Smooth muscle cell (in vitro differentiated cells): ENCODE measurements around the gene RAP1GAP. TPM values are rescaled to one million over a fixed set of nuclear protein-coding genes. Genes with fewer than 3 reads are reported as not detected.

Experiments used
- DNase-seq: peaks from one replicate; lab custom pipeline; 2025; ENCODE audit not compliant: unreplicated experiment; lab: John Stamatoyannopoulos, UW
- H2AFZ ChIP-seq: fragments of 200-600 bp; sonication (generic); 2 replicates; pipeline ENCODE4 v1.6.0; 2016; ENCODE audit warnings: antibody characterized with exemption, low read depth, mild to moderate bottlenecking
- H3F3A ChIP-seq: fragments of 200-600 bp; sonication (generic); 2 replicates; pipeline ENCODE4 v1.6.0; 2017; ENCODE audit warnings: antibody characterized with exemption, low read depth
- H3K27ac ChIP-seq: fragments of 200-600 bp; sonication (generic); 2 replicates; pipeline ENCODE4 v1.5.1; 2016; ENCODE audit warnings: low read depth, mild to moderate bottlenecking
- H3K27me3 ChIP-seq: fragments of 200-600 bp; sonication (generic); 2 replicates; pipeline ENCODE4 v1.6.1; 2016; ENCODE audit warnings: low read depth, mild to moderate bottlenecking
- H3K36me3 ChIP-seq: fragments of 200-600 bp; sonication (generic); 2 replicates; pipeline ENCODE4 v1.5.1; 2016; ENCODE audit warnings: low read depth
- H3K4me1 ChIP-seq: fragments of 200-600 bp; sonication (generic); 2 replicates; pipeline ENCODE4 v1.5.1; 2016; ENCODE audit warnings: low read depth
- H3K4me2 ChIP-seq: fragments of 200-600 bp; sonication (generic); 2 replicates; pipeline ENCODE4 v1.6.0; 2016; ENCODE audit warnings: mild to moderate bottlenecking
- H3K4me3 ChIP-seq: fragments of 200-600 bp; sonication (generic); 2 replicates; pipeline ENCODE4 v1.5.1; 2016; ENCODE audit warnings: mild to moderate bottlenecking
- H3K79me2 ChIP-seq: fragments of 200-600 bp; sonication (generic); 2 replicates; pipeline ENCODE4 v1.6.0; 2016; ENCODE audit warnings: low read depth, mild to moderate bottlenecking
- H3K9ac ChIP-seq: fragments of 200-600 bp; sonication (generic); 2 replicates; pipeline ENCODE4 v1.6.0; 2016; ENCODE audit warnings: low read depth
- H3K9me3 ChIP-seq: fragments of 200-600 bp; sonication (generic); replicated peaks from 2 replicates; pipeline ENCODE4 v1.5.1; 2016; ENCODE audit warnings: low read depth
- H4K20me1 ChIP-seq: fragments of 200-600 bp; sonication (generic); 2 replicates; pipeline ENCODE4 v1.6.0; 2016; ENCODE audit warnings: low read depth
- WGBS: methylation state at CpG from one replicate; pipeline ENCODE4 v1.1.7; 2016; ENCODE audit warnings: low lambda C conversion rate; 5-methylcytosine and 5-hydroxymethylcytosine counted together
- polyA plus RNA-seq: library from polyadenylated mRNA; unstranded; fragments of >200 nt; fragmentation: Nextera tagmentation; extraction: Ambion mirVana; gene quantifications from 2 replicates; pipeline ENCODE4 v1.2.1, GENCODE V29; 2016
- total RNA-seq: library from RNA; depleted of rRNA; stranded (reverse); fragments of >200 nt; gene quantifications from 2 replicates; pipeline ENCODE4 v1.2.3, GENCODE V29; 2014
- TF ChIP-seq, protein P1 (sequence below): fragments of 200-600 bp; sonication (generic); IDR thresholded peaks from 2 replicates; pipeline ENCODE4 v1.5.1; 2017; ENCODE audit warnings: borderline replicate concordance, mild to moderate bottlenecking, antibody characterized with exemption; ENCODE audit not compliant: insufficient read depth, poor library complexity, severe bottlenecking

The RAP1GAP gene
- total and polyA plus RNA-seq, 2 experiments from 2014 or later = 0.99 to 4.1 TPM

GRCh38 chr1:21681426-21681825, 12.3 kb upstream of the RAP1GAP start:
- 93% methylated on average over 9 of the region's 9 CpGs for WGBS
- Histone ChIP-seq H4K20me1 (peaks cover under 1% of the 10 kb centered on the region), H3K27me3 (no peaks in the 10 kb centered on the region), H3F3A (no peaks in the 10 kb centered on the region), H3K27ac (no peak overlapping the region), H3K79me2 (no peaks in the 10 kb centered on the region), H3K4me3 (no peak overlapping the region), H3K4me2 (no peak overlapping the region), H3K9ac (no peak overlapping the region), H3K9me3 (peaks cover 9% of the 10 kb centered on the region), H3K4me1 (no peaks in the 10 kb centered on the region), H2AFZ (no peak overlapping the region), H3K36me3 (peaks cover 32% of the 10 kb centered on the region)
- TF ChIP-seq, protein P1, sequence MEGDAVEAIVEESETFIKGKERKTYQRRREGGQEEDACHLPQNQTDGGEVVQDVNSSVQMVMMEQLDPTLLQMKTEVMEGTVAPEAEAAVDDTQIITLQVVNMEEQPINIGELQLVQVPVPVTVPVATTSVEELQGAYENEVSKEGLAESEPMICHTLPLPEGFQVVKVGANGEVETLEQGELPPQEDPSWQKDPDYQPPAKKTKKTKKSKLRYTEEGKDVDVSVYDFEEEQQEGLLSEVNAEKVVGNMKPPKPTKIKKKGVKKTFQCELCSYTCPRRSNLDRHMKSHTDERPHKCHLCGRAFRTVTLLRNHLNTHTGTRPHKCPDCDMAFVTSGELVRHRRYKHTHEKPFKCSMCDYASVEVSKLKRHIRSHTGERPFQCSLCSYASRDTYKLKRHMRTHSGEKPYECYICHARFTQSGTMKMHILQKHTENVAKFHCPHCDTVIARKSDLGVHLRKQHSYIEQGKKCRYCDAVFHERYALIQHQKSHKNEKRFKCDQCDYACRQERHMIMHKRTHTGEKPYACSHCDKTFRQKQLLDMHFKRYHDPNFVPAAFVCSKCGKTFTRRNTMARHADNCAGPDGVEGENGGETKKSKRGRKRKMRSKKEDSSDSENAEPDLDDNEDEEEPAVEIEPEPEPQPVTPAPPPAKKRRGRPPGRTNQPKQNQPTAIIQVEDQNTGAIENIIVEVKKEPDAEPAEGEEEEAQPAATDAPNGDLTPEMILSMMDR = no peak
- DNase-seq = no peak

DNA sequence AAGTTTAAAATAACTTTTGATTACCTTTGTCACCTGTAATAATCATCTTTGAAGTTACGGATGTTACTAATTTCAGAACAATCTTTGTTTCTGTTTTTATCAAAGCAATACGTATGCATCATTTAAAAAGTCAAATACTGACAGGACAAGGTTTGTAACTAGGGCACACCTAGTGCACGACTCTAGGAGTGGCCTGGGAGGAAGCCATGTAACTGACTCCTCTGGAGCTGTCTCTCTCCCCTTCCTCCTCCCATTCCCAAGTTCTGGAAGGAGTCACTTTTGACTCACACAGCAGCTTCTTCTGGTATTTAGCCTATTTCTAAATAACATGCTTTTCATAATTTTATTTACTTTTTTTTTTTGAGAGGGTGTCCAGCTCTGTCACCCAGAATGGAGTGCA, 11.8 kb upstream of the RAP1GAP start:
- Histone ChIP-seq H3K9ac (no peak overlapping the region), H3K9me3 (peaks cover 5% of the 10 kb centered on the region), H3K79me2 (no peaks in the 10 kb centered on the region), H3K27ac (no peak overlapping the region), H3K4me3 (no peak overlapping the region), H3F3A (no peaks in the 10 kb centered on the region), H3K4me1 (no peaks in the 10 kb centered on the region), H4K20me1 (peaks cover 4% of the 10 kb centered on the region), H3K4me2 (no peak overlapping the region), H2AFZ (no peak overlapping the region), H3K36me3 (peaks cover 27% of the 10 kb centered on the region), H3K27me3 (no peaks in the 10 kb centered on the region)
- DNase-seq = no peak
- TF ChIP-seq, protein P1 = no peak
- 85% methylated on average over 3 of the region's 3 CpGs for WGBS

- WGBS = 95% methylated on average over 1 of the region's 1 CpG
- Histone ChIP-seq H3F3A (no peaks in the 10 kb centered on the region), H3K27me3 (no peaks in the 10 kb centered on the region), H3K9ac (no peak overlapping the region), H4K20me1 (peaks cover 4% of the 10 kb centered on the region), H3K4me1 (no peaks in the 10 kb centered on the region), H3K4me3 (no peak overlapping the region), H3K79me2 (no peaks in the 10 kb centered on the region), H3K27ac (no peak overlapping the region), H3K36me3 (peaks cover 22% of the 10 kb centered on the region), H3K4me2 (no peak overlapping the region), H2AFZ (no peak overlapping the region), H3K9me3 (peaks cover 1% of the 10 kb centered on the region)
- no peak for DNase-seq
- TF ChIP-seq, protein P1 = no peak
These were observed 11.2 kb upstream of the RAP1GAP start for GRCh38 chr1:21680381-21680780.

DNA sequence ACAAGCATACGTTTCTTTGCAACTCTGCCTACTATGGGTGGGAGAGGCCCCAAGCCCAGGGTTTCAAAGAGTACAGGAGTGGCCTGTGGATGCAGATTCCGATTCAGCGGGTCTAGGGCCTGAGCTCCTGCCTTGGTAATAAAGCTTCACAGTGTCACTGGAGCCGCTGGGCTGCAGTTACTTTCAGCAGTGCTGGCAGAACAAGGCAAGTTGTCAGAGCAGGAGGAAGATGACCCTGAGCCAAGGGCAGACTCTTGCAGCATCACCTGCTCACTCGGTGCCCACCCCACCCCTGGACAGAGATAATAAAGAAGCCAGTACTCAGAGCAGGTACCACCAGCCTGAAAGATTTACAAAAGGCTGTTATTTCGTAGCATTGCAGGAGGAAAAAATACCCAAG, 8.0 kb upstream of the RAP1GAP start:
- Histone ChIP-seq H3K36me3 (peaks cover 8% of the 10 kb centered on the region), H3K27me3 (no peaks in the 10 kb centered on the region), H4K20me1 (peaks cover 15% of the 10 kb centered on the region), H3K27ac (no peak overlapping the region), H3K9ac (no peak overlapping the region), H3K4me3 (no peak overlapping the region), H3K4me2 (no peak overlapping the region), H2AFZ (no peak overlapping the region), H3K9me3 (no peaks in the 10 kb centered on the region), H3K4me1 (no peaks in the 10 kb centered on the region), H3F3A (no peaks in the 10 kb centered on the region), H3K79me2 (no peaks in the 10 kb centered on the region)
- no peak for DNase-seq
- WGBS = 94% methylated on average over 6 of the region's 6 CpGs
- TF ChIP-seq, protein P1 = no peak
